Mesenchymal stem cell (in vitro differentiated cells and primary cell): Measurements from ENCODE around the gene TMEM200A.
"Not testable (repeated sequence)": the region's sequence is repeated elsewhere in the genome, so short reads cannot be mapped to it uniquely, and the experiment has no call there.

Experiments used
- DNase-seq: peaks from one replicate; pipeline ENCODE4 v3.0.0-alpha.2; 2013
- H2AFZ ChIP-seq: one replicate; pipeline ENCODE4 v1.6.1; 2013; ENCODE audit warnings: low read depth, mild to moderate bottlenecking, control low read depth, inconsistent platforms, low read length, moderate library complexity
- H2AK5ac ChIP-seq: 2 replicates; pipeline ENCODE4 v1.6.1; 2013; ENCODE audit warnings: low read length, moderate library complexity, mild to moderate bottlenecking, inconsistent platforms; ENCODE audit not compliant: severe bottlenecking
- H2BK120ac ChIP-seq: one replicate; pipeline ENCODE4 v1.6.1; 2013; ENCODE audit warnings: low read depth, mild to moderate bottlenecking, inconsistent platforms, low read length, moderate library complexity
- H2BK12ac ChIP-seq, 2 experiments: one replicate each; pipeline ENCODE4 v1.6.1; 2013; ENCODE audit warnings: inconsistent platforms in 2 of 2, low read length in 2 of 2, mild to moderate bottlenecking in 2 of 2, moderate library complexity in 2 of 2, control low read depth in 1 of 2
- H2BK15ac ChIP-seq: one replicate; pipeline ENCODE4 v1.6.1; 2013; ENCODE audit warnings: mild to moderate bottlenecking, low read depth, inconsistent platforms; ENCODE audit not compliant: poor library complexity, severe bottlenecking
- H2BK5ac ChIP-seq: 2 replicates; pipeline ENCODE4 v1.6.1; 2013; ENCODE audit warnings: low read depth, mild to moderate bottlenecking, low read length, control low read depth, inconsistent platforms; ENCODE audit not compliant: poor library complexity, severe bottlenecking
- H3K14ac ChIP-seq, 2 experiments: one replicate each; pipeline ENCODE4 v1.6.1; 2013; ENCODE audit warnings: inconsistent platforms in 2 of 2, low read length in 2 of 2, control low read depth in 1 of 2, mild to moderate bottlenecking in 1 of 2, moderate library complexity in 1 of 2
- H3K18ac ChIP-seq, 2 experiments: one replicate each; pipeline ENCODE4 v1.6.1; 2013; ENCODE audit warnings: inconsistent platforms in 2 of 2, low read length in 2 of 2, control low read depth in 1 of 2, low read depth in 1 of 2, mild to moderate bottlenecking in 1 of 2
- H3K23ac ChIP-seq, 2 experiments: one replicate each; pipeline ENCODE4 v1.6.1; 2013; ENCODE audit warnings: inconsistent platforms in 2 of 2, low read length in 2 of 2, mild to moderate bottlenecking in 2 of 2, moderate library complexity in 2 of 2, control low read depth in 1 of 2
- H3K27ac ChIP-seq: 2 replicates; pipeline ENCODE4 v1.5.1; 2013; ENCODE audit warnings: mild to moderate bottlenecking, moderate library complexity, low read length, control low read depth, inconsistent platforms; ENCODE audit not compliant: poor library complexity, severe bottlenecking
- H3K27me3 ChIP-seq, 2 experiments: 2 replicates each; pipeline versions ENCODE4 v1.6.1 to v1.7.0; 2013; ENCODE audit warnings: low read length in 2 of 2, mild to moderate bottlenecking in 2 of 2, moderate library complexity in 2 of 2, control low read depth in 1 of 2, inconsistent platforms in 1 of 2; ENCODE audit not compliant: control insufficient read depth in 1 of 2, insufficient read depth in 1 of 2
- H3K36me3 ChIP-seq, 2 experiments: 2 replicates each; pipeline versions ENCODE4 v1.6.1 to v1.7.0; 2013; ENCODE audit warnings: low read length in 2 of 2, control low read depth in 1 of 2, inconsistent platforms in 1 of 2, low read depth in 1 of 2, mild to moderate bottlenecking in 1 of 2; ENCODE audit not compliant: insufficient read depth in 2 of 2, control insufficient read depth in 1 of 2
- H3K4ac ChIP-seq, 2 experiments: one replicate each; pipeline ENCODE4 v1.6.1; 2013; ENCODE audit warnings: inconsistent platforms in 2 of 2, low read length in 2 of 2, mild to moderate bottlenecking in 2 of 2, moderate library complexity in 2 of 2, control low read depth in 1 of 2, low read depth in 1 of 2
- H3K4me1 ChIP-seq: 2 replicates; pipeline ENCODE4 v1.6.1; 2013; ENCODE audit warnings: low read depth, low read length, control low read depth; ENCODE audit not compliant: control insufficient read depth, insufficient read depth
- H3K4me2 ChIP-seq: 2 replicates; pipeline ENCODE4 v1.6.1; 2013; ENCODE audit warnings: low read length, mild to moderate bottlenecking, inconsistent platforms; ENCODE audit not compliant: poor library complexity, severe bottlenecking
- H3K4me3 ChIP-seq, 2 experiments: 2 replicates each; pipeline versions ENCODE4 v1.5.1 to v1.7.0; 2013; ENCODE audit warnings: low read length in 2 of 2, mild to moderate bottlenecking in 2 of 2, control low read depth in 1 of 2, low read depth in 1 of 2; ENCODE audit not compliant: insufficient read depth in 1 of 2
- H3K79me1 ChIP-seq: replicated peaks from 2 replicates; pipeline ENCODE4 v1.6.1; 2013; ENCODE audit warnings: mild to moderate bottlenecking, control low read depth, low read length, inconsistent platforms; ENCODE audit not compliant: poor library complexity, severe bottlenecking
- H3K9ac ChIP-seq: 2 replicates; pipeline ENCODE4 v1.7.0; 2013; ENCODE audit warnings: mild to moderate bottlenecking, low read length, moderate library complexity
- H3K9me3 ChIP-seq: 2 replicates; pipeline ENCODE4 v1.7.0; 2013; ENCODE audit warnings: mild to moderate bottlenecking, low read length; ENCODE audit not compliant: control insufficient read depth
- H4K8ac ChIP-seq: one replicate; pipeline ENCODE4 v1.6.1; 2013; ENCODE audit warnings: inconsistent platforms, mild to moderate bottlenecking, low read length, moderate library complexity
- H4K91ac ChIP-seq: one replicate; pipeline ENCODE4 v1.6.1; 2013; ENCODE audit warnings: mild to moderate bottlenecking, low read length, inconsistent platforms
- WGBS: methylation state at CpG from one replicate; pipeline ENCODE4 v1.1.7; 2013; ENCODE audit warnings: mixed read lengths; 5-methylcytosine and 5-hydroxymethylcytosine counted together

Gene TMEM200A

GRCh38 chr6:130326496-130326895, 39.3 kb upstream of the TMEM200A start:
- Histone ChIP-seq H3K27me3 (no peaks in the 10 kb centered on the region), H3K36me3 (no peaks in the 10 kb centered on the region), H4K8ac (no peak overlapping the region), H3K4me1 (no peaks in the 10 kb centered on the region), H3K18ac (no peak overlapping the region), H2AFZ (no peak overlapping the region), H3K27ac (no peak overlapping the region), H3K9ac (no peak overlapping the region), H3K4ac (no peak overlapping the region), H4K91ac (no peak overlapping the region), H3K14ac (no peak overlapping the region), H2BK15ac (no peak overlapping the region), H2BK12ac (no peak overlapping the region), H2AK5ac (no peak overlapping the region), H3K9me3 (no peaks in the 10 kb centered on the region), H3K79me1 (no peaks in the 10 kb centered on the region), H2BK120ac (no peak overlapping the region), H3K23ac (no peak overlapping the region), H2BK5ac (no peak overlapping the region), H3K4me3 (no peak overlapping the region), H3K4me2 (no peak overlapping the region)
- WGBS = 91% methylated on average over 2 of the region's 3 CpGs
- DNase-seq = no peak

- no peak overlapping the region for H3K4me2 ChIP-seq
- H3K14ac ChIP-seq = no peak overlapping the region
- no peaks in the 10 kb centered on the region for H3K79me1 ChIP-seq
- no peak overlapping the region for H2BK5ac ChIP-seq
- H3K27me3 ChIP-seq = peaks cover 0 to 4% of the 10 kb centered on the region in 2 experiments
- no peaks in the 10 kb centered on the region for H3K4me1 ChIP-seq
- no peak overlapping the region for H3K23ac ChIP-seq
- no peak overlapping the region for H3K9ac ChIP-seq
- H3K27ac ChIP-seq = no peak overlapping the region
- H4K8ac ChIP-seq = no peak overlapping the region
- H3K9me3 ChIP-seq = no peaks in the 10 kb centered on the region
- no peak overlapping the region for H2AFZ ChIP-seq
- no peak overlapping the region for H2BK15ac ChIP-seq
- H4K91ac ChIP-seq = no peak overlapping the region
- H3K4me3 ChIP-seq = no peak overlapping the region
- no peak overlapping the region for H3K18ac ChIP-seq
- no peak overlapping the region for H2BK120ac ChIP-seq
- H2BK12ac ChIP-seq = no peak overlapping the region
- DNase-seq = no peak
- H2AK5ac ChIP-seq = no peak overlapping the region
- 73% methylated on average over 3 of the region's 3 CpGs for WGBS
- no peak overlapping the region for H3K4ac ChIP-seq
- H3K36me3 ChIP-seq = no peaks in the 10 kb centered on the region
Observed at GRCh38 chr6:130337534-130337933, 28.3 kb upstream of the TMEM200A start.

- H2BK12ac ChIP-seq, H3K79me1 ChIP-seq, H4K91ac ChIP-seq, H3K27me3 ChIP-seq, H3K4ac ChIP-seq, H2BK15ac ChIP-seq, H3K23ac ChIP-seq, H3K4me3 ChIP-seq, H2AFZ ChIP-seq, H3K9me3 ChIP-seq, H3K18ac ChIP-seq, DNase-seq, H3K14ac ChIP-seq, H2BK120ac ChIP-seq, H3K27ac ChIP-seq, H3K4me2 ChIP-seq, H2AK5ac ChIP-seq, H3K36me3 ChIP-seq, H4K8ac ChIP-seq, H2BK5ac ChIP-seq, H3K9ac ChIP-seq, H3K4me1 ChIP-seq: not testable (repeated sequence)
- WGBS = 97% methylated on average over 9 of the region's 9 CpGs
Observed at GRCh38 chr6:130346324-130346723, 19.5 kb upstream of the TMEM200A start.

- Histone ChIP-seq H2BK15ac (no peak overlapping the region), H3K27ac (no peak overlapping the region), H3K14ac (no peak overlapping the region), H4K91ac (no peak overlapping the region), H2BK12ac (no peak overlapping the region), H3K36me3 (peaks cover 0 to 5% of the 10 kb centered on the region in 2 experiments), H2AK5ac (no peak overlapping the region), H3K4me2 (no peak overlapping the region), H3K23ac (no peak overlapping the region), H2BK120ac (no peak overlapping the region), H3K18ac (no peak overlapping the region), H2AFZ (no peak overlapping the region), H3K4ac (no peak overlapping the region), H2BK5ac (no peak overlapping the region), H3K9me3 (peaks cover 3% of the 10 kb centered on the region), H3K4me3 (no peak overlapping the region), H3K27me3 (peaks cover 0 to 3% of the 10 kb centered on the region in 2 experiments), H3K79me1 (no peaks in the 10 kb centered on the region), H3K4me1 (no peaks in the 10 kb centered on the region), H3K9ac (no peak overlapping the region), H4K8ac (no peak overlapping the region)
- no peak for DNase-seq
- WGBS = no CpG with 5 or more reads among the region's 1 CpG
Observed at GRCh38 chr6:130354322-130354721, 11.5 kb upstream of the TMEM200A start.
